CD4-positive, alpha-beta T cell treated with Interleukin-6 for 4 hours (primary cell): ENCODE measurements around the gene EIF2AK3.
A peak's percentile ranks its signal among the peaks of the same experiment; 100 is the strongest.
"Not testable (repeated sequence)": the region's sequence is repeated elsewhere in the genome, so short reads cannot be mapped to it uniquely, and the experiment has no call there.

Experiments
- DNase-seq: peaks from one replicate; pipeline ENCODE4 v3.0.0-alpha.2; 2020; ENCODE audit warnings: mixed read lengths

EIF2AK3 gene

GRCh38 chr2:88627055-88627855, at the start of gene EIF2AK3:
Gene EIF2AK3 (minus strand): TSS chr2:88627464. CDS start chr2:88627274, 190 bp downstream.
- DNase-seq: peak; percentile 94

- DNase-seq: no peak
Measured at GRCh38 chr2:88673363-88673762, 46.1 kb upstream of the EIF2AK3 start.

DNA sequence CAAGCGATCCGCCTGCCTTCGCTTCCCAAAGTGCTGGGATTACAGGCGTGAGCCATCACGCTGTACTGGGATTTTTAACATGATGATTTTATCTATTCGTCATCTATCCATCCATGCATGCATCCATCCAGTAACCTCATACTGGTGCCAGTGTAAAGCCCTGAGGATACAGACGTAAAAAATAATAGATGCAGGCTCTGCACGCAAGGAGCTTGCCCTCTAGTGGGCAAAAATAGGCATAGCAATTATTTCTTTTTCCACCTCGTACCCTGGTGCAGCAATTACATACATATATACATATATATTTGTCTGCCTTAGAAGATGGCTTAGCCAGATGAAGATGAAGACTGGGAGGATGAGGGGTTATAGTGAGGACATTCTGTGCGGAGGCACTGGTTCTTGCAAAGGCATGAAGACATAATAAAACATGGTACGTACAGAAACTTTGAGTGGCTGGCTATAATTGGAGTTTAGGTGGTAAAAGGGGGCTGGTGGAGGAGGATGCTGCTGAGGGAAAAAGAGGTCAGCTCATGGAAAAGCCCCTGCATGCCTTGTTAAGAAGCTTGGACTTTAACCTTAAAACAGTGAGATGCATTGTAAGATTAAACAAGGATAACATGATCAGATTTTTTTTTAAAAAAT, 44.6 kb upstream of the EIF2AK3 start:
- DNase-seq: peak; percentile 18

DNA sequence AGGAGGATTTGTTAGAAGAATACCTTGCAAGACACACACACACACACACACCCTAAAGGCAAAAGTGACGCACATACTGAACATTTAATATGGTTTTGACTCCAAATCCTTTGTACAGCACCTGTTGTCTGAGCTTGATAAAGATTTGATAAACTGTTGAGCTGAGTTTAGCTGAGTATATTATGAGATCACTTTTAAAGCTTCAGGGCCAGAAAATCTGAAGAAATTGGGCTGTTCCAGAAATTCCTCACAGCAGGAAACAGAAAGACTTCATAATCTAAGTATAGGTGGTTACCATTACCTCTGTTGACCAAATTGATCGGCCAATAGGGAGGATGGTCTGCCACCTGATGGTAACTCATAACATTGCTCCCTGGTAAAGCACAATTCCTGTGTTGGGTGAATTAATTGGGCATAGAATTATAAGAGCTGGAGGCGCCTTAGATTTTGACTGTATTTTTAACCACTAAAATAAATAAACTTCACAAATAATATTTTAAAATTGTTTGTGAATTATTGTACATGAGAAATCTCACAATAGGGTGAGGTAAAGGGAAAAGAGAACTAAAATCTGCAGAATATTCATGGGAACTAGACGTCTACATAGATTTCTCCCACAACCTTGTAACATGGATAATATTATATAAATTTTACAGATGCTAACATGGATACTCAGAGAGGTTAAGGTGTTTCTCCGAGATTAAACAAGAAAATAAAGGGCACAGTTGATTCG, 42.4 kb upstream of the EIF2AK3 start:
- DNase-seq: peak; percentile 26

DNA sequence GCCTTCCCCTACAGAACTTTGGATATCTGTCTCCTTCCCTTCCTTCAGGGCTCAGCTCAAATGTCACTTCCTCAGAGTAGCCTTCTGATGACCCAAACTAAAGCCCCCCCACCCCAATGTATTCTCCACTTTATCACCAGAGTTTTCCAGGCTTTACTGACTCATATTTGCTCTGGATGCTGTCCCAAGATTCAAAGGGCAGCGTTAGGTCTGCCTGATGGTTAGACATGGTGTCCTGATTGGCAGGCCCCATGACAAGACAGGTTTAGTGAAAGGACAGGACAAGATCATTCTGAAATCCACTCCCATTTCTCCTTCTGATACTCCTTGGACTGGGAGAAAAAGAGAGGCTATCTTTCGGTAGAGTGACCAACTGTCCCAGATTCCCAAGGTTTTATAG, 41.6 kb upstream of the EIF2AK3 start:
- DNase-seq: no peak

- DNase-seq: no peak
Measured at GRCh38 chr2:88667219-88667618, 40.0 kb upstream of the EIF2AK3 start.

DNA sequence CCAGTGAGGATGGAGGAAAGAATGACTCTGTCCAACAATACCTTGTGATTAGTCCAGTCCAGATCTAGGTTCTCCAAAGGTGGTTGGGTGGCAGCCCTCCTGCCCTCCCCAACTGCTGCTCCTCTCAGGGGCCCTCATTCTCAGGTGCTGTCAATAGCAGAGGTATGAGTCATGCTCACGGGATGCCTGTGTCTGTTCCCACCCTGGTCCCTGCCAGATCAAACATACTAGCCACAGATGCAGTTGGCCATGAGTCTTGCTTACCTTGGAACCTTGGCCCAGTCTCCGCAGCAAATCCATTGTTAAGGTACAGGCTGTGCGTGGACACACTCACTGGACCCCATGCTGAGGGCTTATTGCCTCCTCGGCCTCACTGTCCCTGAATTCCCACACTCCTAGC, 39.3 kb upstream of the EIF2AK3 start:
- no peak for DNase-seq

DNA sequence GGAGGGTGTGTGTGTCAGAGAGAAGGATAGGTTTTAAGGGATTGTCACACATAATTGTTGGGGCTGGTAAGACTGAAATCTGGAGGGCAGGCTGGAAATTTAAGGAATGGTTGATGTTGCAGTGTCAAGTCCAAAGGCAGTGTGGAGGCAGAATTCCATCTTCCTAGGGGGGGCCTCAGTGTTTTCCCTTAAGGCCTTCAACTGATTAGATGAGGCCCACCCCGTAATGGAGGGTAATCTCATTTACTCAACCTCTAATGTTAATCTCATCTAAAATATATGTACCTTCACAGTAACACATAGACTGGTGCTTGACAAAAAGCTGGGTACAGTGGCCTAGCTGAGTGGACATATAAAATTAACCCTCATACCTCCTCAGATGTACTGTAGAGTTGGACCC, 33.4 kb upstream of the EIF2AK3 start:
- no peak for DNase-seq

DNA sequence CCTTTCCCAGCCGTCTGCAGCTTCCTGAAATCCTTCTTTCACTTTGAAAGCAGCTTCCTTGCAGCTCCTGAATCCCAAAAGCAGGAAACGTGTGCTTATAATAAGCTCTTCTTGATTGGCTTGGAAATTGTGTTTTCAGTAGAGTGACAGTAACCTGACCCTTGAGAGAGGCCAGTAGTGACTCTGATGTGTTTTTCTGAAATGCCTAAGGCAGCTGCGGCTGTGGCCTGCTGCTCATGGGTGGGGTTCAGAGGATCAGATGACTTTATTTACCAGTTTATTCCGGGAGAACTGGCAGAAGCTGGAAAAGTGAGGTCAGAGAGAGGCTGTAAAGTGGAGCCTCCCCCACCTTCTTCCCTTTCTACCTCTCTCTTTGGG, 32.3 kb upstream of the EIF2AK3 start:
- DNase-seq: no peak

DNA sequence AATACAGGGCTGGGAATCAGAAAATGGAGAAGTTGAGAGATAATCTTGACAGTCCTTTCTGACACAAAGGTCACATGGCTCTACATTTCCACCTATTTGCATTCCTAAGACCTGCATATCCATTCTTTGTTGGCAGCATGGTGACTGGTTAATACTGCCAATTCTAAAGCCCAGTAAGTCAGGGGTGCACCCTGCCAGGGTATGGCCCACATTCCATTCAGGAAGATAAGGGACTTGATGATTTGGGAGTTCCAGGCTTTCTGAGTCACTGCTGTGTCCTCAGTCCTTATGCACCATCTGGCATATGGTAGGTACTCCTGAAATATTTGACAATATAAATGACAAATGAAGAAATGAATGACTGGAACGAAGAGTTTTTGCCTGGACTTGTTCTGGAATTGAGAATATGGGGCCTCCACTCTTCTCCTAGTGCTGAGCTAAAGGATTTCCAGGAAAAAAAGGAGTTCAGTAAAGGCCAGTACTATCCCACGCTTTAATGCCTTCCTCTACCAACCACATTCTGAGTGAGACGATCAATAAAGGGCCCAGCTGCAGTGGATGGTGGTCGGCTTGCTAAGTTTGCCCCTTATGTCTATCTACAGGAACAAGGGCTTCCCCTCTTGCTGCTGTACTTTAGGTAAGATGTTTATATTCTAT, 31.7 kb upstream of the EIF2AK3 start:
- DNase-seq: no peak

- DNase-seq: no peak
Measured at GRCh38 chr2:88658326-88658725, 31.1 kb upstream of the EIF2AK3 start.

- no peak for DNase-seq
Measured at GRCh38 chr2:88657131-88657530, 29.9 kb upstream of the EIF2AK3 start.

DNA sequence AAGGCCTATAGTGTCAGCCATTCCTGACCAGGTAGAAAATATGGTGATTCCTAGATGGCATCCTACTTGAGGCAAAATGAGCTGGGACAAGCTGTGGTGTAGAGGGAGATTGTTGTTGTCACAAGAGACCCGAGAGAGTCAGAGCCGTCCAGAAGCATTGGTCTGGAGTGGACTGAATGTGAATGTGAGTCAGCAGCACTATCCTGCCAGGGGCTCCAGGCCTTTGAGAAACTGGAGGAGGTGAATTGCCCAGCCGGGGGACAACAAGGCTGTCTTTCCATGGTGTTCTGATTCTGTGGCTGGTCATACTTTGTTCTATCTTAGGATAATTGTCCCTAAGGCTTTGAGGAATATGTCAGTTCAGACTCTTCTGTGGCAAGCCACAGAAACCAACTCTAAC, 29.4 kb upstream of the EIF2AK3 start:
- no peak for DNase-seq

DNA sequence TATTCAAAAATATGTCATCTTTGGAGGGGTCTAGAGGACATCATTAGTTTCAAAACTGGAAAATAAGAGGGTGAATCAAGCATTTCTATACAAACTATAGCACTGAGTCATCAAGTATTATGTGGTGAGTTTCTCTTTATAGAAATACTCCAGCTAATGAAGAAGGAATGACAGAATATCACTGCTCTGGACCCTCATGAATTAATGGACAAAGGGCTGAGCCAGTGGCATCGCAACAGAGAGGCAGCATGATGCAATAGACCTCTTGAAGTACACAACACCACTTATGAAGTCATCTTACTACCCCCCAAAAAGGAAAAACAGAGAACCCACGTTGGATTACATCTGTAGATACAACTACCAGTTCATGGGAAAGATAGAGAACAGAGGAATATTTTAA, 27.4 kb upstream of the EIF2AK3 start:
- DNase-seq: no peak

DNA sequence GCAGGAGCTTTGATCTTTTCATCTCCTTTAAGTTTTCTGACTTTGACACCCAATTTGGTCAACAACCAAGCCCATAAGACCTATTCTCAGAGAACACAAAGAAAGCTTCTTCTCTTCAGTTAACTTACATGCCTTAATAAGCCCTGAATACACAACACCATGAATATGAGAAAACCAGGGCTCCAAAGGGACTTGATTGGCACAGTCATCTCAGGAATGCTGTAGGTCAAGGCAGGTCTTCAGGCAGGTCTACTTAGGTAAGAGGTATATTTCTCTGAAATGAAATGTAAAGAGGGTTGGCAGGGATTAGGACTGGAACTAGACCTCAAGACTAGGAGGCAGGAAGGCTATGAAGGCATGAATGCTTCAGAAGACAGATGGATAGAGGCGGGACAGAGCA, 24.4 kb upstream of the EIF2AK3 start:
- DNase-seq: no peak

- not testable (repeated sequence) for DNase-seq
Measured at GRCh38 chr2:88645291-88645882, 18.1 kb upstream of the EIF2AK3 start.

- no peak for DNase-seq
Measured at GRCh38 chr2:88642278-88642677, 15.0 kb upstream of the EIF2AK3 start.

DNA sequence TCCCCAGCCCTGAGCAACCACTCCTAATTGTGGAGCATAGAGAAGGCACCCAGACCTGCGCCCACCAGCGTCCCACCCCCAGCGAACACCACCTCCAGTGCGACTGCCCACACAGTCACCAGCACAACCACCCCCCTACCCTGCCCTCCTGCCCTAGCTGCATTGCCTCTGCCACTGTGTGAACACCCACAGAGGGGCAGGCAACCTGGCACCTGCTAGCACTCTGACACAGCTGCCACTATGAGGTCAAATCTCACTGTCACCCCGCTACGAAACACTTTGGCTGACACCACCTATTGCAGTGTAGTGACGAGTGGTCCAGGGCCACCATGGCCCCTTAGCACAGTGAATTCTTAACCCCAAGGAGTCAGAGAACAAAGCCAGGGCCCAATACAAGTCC, 14.1 kb upstream of the EIF2AK3 start:
- no peak for DNase-seq

- no peak for DNase-seq
Measured at GRCh38 chr2:88639865-88640264, 12.6 kb upstream of the EIF2AK3 start.

GRCh38 chr2:88638743-88639142, 11.5 kb upstream of the EIF2AK3 start:
- peak; percentile 5 for DNase-seq

DNA sequence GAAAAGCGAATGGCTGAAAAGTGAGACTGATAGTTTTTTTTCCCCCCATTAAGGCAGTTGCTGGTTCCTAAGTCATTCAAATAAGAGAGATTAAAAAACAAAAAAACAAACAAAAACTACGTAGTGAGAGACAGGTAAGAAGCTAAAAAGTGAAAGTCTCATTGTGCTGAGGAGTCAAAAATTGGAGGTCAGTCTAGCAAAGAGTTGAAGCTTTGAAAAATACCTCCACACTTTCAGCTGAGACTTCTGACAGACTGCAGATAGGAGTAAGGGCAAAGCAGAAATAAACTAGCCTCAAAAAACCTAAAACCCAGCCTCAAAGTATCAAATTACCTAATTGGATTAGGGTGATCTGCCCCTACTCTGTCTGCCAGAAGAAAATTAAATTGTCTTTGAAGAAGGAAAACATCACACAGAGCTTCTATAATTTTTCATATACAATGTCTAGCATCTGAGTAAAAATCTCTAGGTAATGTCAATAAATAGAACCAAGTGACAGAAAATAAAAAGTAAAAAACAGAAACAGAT, 10.9 kb upstream of the EIF2AK3 start:
- DNase-seq: no peak

DNA sequence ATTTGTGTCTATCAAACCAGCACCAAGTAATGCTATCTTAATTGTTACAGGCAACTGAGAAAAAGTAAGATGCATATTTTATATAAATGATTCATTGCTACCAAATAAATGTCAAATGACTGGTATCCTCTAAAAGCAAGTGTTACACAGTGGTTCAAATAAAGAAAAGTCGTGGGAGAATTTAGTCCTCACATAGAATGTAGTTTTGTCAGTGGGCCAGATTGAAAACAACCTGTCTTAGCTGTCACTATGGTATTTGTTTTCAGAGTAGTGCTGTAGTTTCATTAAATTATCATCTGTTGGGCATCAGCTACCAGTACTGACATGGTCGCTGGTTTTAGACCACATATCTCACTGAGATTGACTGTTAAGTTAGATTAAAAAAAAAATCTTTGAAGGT, 10.2 kb upstream of the EIF2AK3 start:
- no peak for DNase-seq

DNA sequence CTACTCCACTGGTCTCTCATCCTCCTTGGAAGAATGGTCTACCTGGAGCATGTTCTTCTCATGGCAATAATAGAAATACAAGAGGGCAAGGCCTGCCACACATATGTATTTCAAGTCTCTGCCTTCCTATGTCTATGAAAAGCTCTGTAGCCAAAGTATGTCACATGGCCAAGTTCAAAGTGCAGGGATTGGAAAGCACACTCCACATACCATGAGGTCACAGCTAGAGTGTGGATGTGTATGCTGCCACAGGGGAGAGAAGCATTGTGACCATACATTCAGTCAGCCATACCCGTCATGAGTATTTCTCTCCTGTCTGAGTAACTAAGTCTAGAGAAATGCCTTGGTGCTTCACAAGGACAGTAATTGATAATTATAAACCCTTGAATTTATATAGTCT, 8.8 kb upstream of the EIF2AK3 start:
- no peak for DNase-seq
